ENCODE results near the gene FGF4.

Gene FGF4

GRCh38 chr11:69788956-69789355 lies 13.8 kb upstream of the FGF4 start:
- no peaks in the 10 kb centered on the region for H3K27me3 ChIP-seq (ENCODE audit: control insufficient read depth, low read length)
- H4K20me1 ChIP-seq (ENCODE audit: control insufficient read depth, insufficient read depth, low read depth, low read length) = no peaks in the 10 kb centered on the region
- no peaks in the 10 kb centered on the region for H3K36me3 ChIP-seq (ENCODE audit: control insufficient read depth, low read length)
- no peak overlapping the region for H3K4me3 ChIP-seq (ENCODE audit: low read length)
- no peak for TF ChIP-seq CTCF (IDR thresholded peaks at IDR 0.05; ENCODE audit: low read depth, low read length, poor library complexity, severe bottlenecking)
- TF ChIP-seq EZH2phosphoT487 (IDR thresholded peaks at IDR 0.05; ENCODE audit: borderline replicate concordance, low read length) = no peak
- no peaks in the 10 kb centered on the region for H3K4me1 ChIP-seq (ENCODE audit: control insufficient read depth, low read length)
- H3K9me3 ChIP-seq (ENCODE audit: control insufficient read depth, insufficient read depth, low read length) = no peaks in the 10 kb centered on the region
- no peaks in the 10 kb centered on the region for H3K79me2 ChIP-seq (ENCODE audit: control insufficient read depth, low read length)
- no peaks in the 10 kb centered on the region for H3K9me2 ChIP-seq (replicated peaks; ENCODE audit: control insufficient read depth, low read length)
- H3K27ac ChIP-seq (ENCODE audit: low read depth, low read length) = no peak overlapping the region
- H3F3A ChIP-seq (ENCODE audit: control insufficient read depth, insufficient read depth) = no peaks in the 10 kb centered on the region
- no peak overlapping the region for H3K4me2 ChIP-seq (ENCODE audit: low read length)

GRCh38 chr11:69787906-69788305 lies 12.8 kb upstream of the FGF4 start:
- Histone ChIP-seq H3K9me2 (replicated peaks; ENCODE audit: control insufficient read depth, low read length) (no peaks in the 10 kb centered on the region), H3K27ac (ENCODE audit: low read depth, low read length) (no peak overlapping the region), H3K36me3 (ENCODE audit: control insufficient read depth, low read length) (no peaks in the 10 kb centered on the region), H4K20me1 (ENCODE audit: control insufficient read depth, insufficient read depth, low read depth, low read length) (no peaks in the 10 kb centered on the region), H3K79me2 (ENCODE audit: control insufficient read depth, low read length) (no peaks in the 10 kb centered on the region), H3K4me2 (ENCODE audit: low read length) (no peak overlapping the region), H3K4me3 (ENCODE audit: low read length) (no peak overlapping the region), H3K27me3 (ENCODE audit: control insufficient read depth, low read length) (no peaks in the 10 kb centered on the region), H3K4me1 (ENCODE audit: control insufficient read depth, low read length) (no peaks in the 10 kb centered on the region), H3F3A (ENCODE audit: control insufficient read depth, insufficient read depth) (no peaks in the 10 kb centered on the region), H3K9me3 (ENCODE audit: control insufficient read depth, insufficient read depth, low read length) (no peaks in the 10 kb centered on the region)
- TF ChIP-seq CTCF (IDR thresholded peaks at IDR 0.05; ENCODE audit: low read depth, low read length, poor library complexity, severe bottlenecking) (no peak), EZH2phosphoT487 (IDR thresholded peaks at IDR 0.05; ENCODE audit: borderline replicate concordance, low read length) (no peak)

- TF ChIP-seq CTCF (IDR thresholded peaks at IDR 0.05; ENCODE audit: low read depth, low read length, poor library complexity, severe bottlenecking) (no peak), EZH2phosphoT487 (IDR thresholded peaks at IDR 0.05; ENCODE audit: borderline replicate concordance, low read length) (no peak)
- Histone ChIP-seq H3K36me3 (ENCODE audit: control insufficient read depth, low read length) (no peaks in the 10 kb centered on the region), H3K79me2 (ENCODE audit: control insufficient read depth, low read length) (no peaks in the 10 kb centered on the region), H3K9me3 (ENCODE audit: control insufficient read depth, insufficient read depth, low read length) (no peaks in the 10 kb centered on the region), H3K27ac (ENCODE audit: low read depth, low read length) (no peak overlapping the region), H3K4me1 (ENCODE audit: control insufficient read depth, low read length) (no peaks in the 10 kb centered on the region), H3K4me2 (ENCODE audit: low read length) (no peak overlapping the region), H3K9me2 (replicated peaks; ENCODE audit: control insufficient read depth, low read length) (no peaks in the 10 kb centered on the region), H4K20me1 (ENCODE audit: control insufficient read depth, insufficient read depth, low read depth, low read length) (no peaks in the 10 kb centered on the region), H3K4me3 (ENCODE audit: low read length) (no peak overlapping the region), H3F3A (ENCODE audit: control insufficient read depth, insufficient read depth) (no peaks in the 10 kb centered on the region), H3K27me3 (ENCODE audit: control insufficient read depth, low read length) (no peaks in the 10 kb centered on the region)
Observed at GRCh38 chr11:69787457-69787856, 12.3 kb upstream of the FGF4 start.

- no peak overlapping the region for H3K4me3 ChIP-seq (ENCODE audit: low read length)
- no peaks in the 10 kb centered on the region for H3K9me2 ChIP-seq (replicated peaks; ENCODE audit: control insufficient read depth, low read length)
- H3K27me3 ChIP-seq (ENCODE audit: control insufficient read depth, low read length) = no peaks in the 10 kb centered on the region
- H3K4me2 ChIP-seq (ENCODE audit: low read length) = no peak overlapping the region
- TF ChIP-seq EZH2phosphoT487 (IDR thresholded peaks at IDR 0.05; ENCODE audit: borderline replicate concordance, low read length) (no peak), CTCF (IDR thresholded peaks at IDR 0.05; ENCODE audit: low read depth, low read length, poor library complexity, severe bottlenecking) (no peak)
- H3K36me3 ChIP-seq (ENCODE audit: control insufficient read depth, low read length) = no peaks in the 10 kb centered on the region
- H3K79me2 ChIP-seq (ENCODE audit: control insufficient read depth, low read length) = no peaks in the 10 kb centered on the region
- no peaks in the 10 kb centered on the region for H3K4me1 ChIP-seq (ENCODE audit: control insufficient read depth, low read length)
- H3F3A ChIP-seq (ENCODE audit: control insufficient read depth, insufficient read depth) = no peaks in the 10 kb centered on the region
- H4K20me1 ChIP-seq (ENCODE audit: control insufficient read depth, insufficient read depth, low read depth, low read length) = no peaks in the 10 kb centered on the region
- no peaks in the 10 kb centered on the region for H3K9me3 ChIP-seq (ENCODE audit: control insufficient read depth, insufficient read depth, low read length)
- no peak overlapping the region for H3K27ac ChIP-seq (ENCODE audit: low read depth, low read length)
Observed at GRCh38 chr11:69781241-69781640, 6.1 kb upstream of the FGF4 start.
